ENCODE data around the gene STK36.

The STK36 gene

GRCh38 chr2:218746960-218747359, 75.1 kb downstream of the STK36 start:
- no peak for DNase-seq (ENCODE audit: low read depth in 1 of 2, low spot score in 1 of 2)

GRCh38 chr2:218748741-218749441, 77.0 kb downstream of the STK36 start:
- no peak for DNase-seq (ENCODE audit: low read depth in 1 of 2, low spot score in 1 of 2)

Measured in stimulated activated CD4-positive, alpha-beta T cell treated with anti-CD3 and anti-CD28 coated beads, Interleukin-15, amount 100 ng/mL, for 1 hour (primary cell).